GM19438 (cell line): ENCODE results near the gene ANKRD60.

Experiments used
- ATAC-seq: cut with Tn5 transposase; IDR thresholded peaks from one replicate; pipeline ENCODE4 v1.9.1; 2021; ENCODE audit warnings: low read depth; ENCODE audit not compliant: unreplicated experiment

The ANKRD60 gene

GRCh38 chr20:58224974-58225373 lies 3.5 kb downstream of the ANKRD60 start:
- ATAC-seq, result no peak

- no peak for ATAC-seq
Observed at GRCh38 chr20:58224097-58224496, 4.4 kb downstream of the ANKRD60 start.

- no peak for ATAC-seq
Observed at GRCh38 chr20:58223358-58223941, 5.0 kb downstream of the ANKRD60 start.

- ATAC-seq, result no peak
Observed at GRCh38 chr20:58222446-58222845, 6.0 kb downstream of the ANKRD60 start.

- ATAC-seq, result no peak
Observed at GRCh38 chr20:58219342-58219700, 9.1 kb downstream of the ANKRD60 start.

GRCh38 chr20:58218665-58219341 lies 9.7 kb downstream of the ANKRD60 start:
- no peak for ATAC-seq

- ATAC-seq, result no peak
Observed at GRCh38 chr20:58216334-58216733, 12.1 kb downstream of the ANKRD60 start.

- no peak for ATAC-seq
Observed at GRCh38 chr20:58215116-58215515, 13.3 kb downstream of the ANKRD60 start.

- ATAC-seq, result no peak
Observed at GRCh38 chr20:58214310-58214709, 14.1 kb downstream of the ANKRD60 start.

GRCh38 chr20:58213716-58214115 lies 14.7 kb downstream of the ANKRD60 start:
- ATAC-seq, result no peak

- no peak for ATAC-seq
Observed at GRCh38 chr20:58213121-58213520, 15.3 kb downstream of the ANKRD60 start.

GRCh38 chr20:58212636-58213035 lies 15.8 kb downstream of the ANKRD60 start:
- no peak for ATAC-seq

GRCh38 chr20:58210398-58210747 lies 18.1 kb downstream of the ANKRD60 start:
- ATAC-seq, result no peak

- peak; percentile 46 for ATAC-seq
Observed at GRCh38 chr20:58209652-58210397, 18.6 kb downstream of the ANKRD60 start.

GRCh38 chr20:58208944-58209343 lies 19.5 kb downstream of the ANKRD60 start:
- no peak for ATAC-seq

- ATAC-seq, result no peak
Observed at GRCh38 chr20:58205850-58206249, 22.6 kb downstream of the ANKRD60 start.

GRCh38 chr20:58202044-58202443 lies 26.4 kb downstream of the ANKRD60 start:
- ATAC-seq, result no peak

GRCh38 chr20:58201616-58202015 lies 26.8 kb downstream of the ANKRD60 start:
- ATAC-seq, result no peak

GRCh38 chr20:58199469-58199868 lies 29.0 kb downstream of the ANKRD60 start:
- no peak for ATAC-seq

- ATAC-seq, result no peak
Observed at GRCh38 chr20:58198901-58199355, 29.5 kb downstream of the ANKRD60 start.

GRCh38 chr20:58198384-58198783 lies 30.1 kb downstream of the ANKRD60 start:
- ATAC-seq, result no peak

- ATAC-seq, result no peak
Observed at GRCh38 chr20:58197185-58197469, 31.3 kb downstream of the ANKRD60 start.
